Endothelial cell of umbilical vein (primary cell): ENCODE measurements around the gene UQCRH. TPM values are rescaled to one million over a fixed set of nuclear protein-coding genes. Genes with fewer than 3 reads are reported as not detected.
A peak's percentile ranks its signal among the peaks of the same experiment; 100 is the strongest.

Experiments used
- BruUV-seq: library from RNA; stranded (reverse); fragments of 400-500 nt; replicated peaks from 2 replicates; lab custom pipeline; 2021; lab: Mats Ljungman, UMichigan
- CTCF ChIA-PET: fragments of 300-600, 350-600 bp; sonication (Branson Sonifier 250); formaldehyde crosslinking; loops from one replicate; lab custom pipeline; 2021; ENCODE audit warnings: antibody characterized with exemption, inconsistent platforms; lab: Charles Lee
- POLR2A ChIA-PET: fragments of 300-600, 350-600 bp; sonication (Branson Sonifier 250); formaldehyde crosslinking; loops from one replicate; lab custom pipeline; 2021; ENCODE audit warnings: antibody characterized with exemption, inconsistent platforms; lab: Charles Lee
- DNase-seq: peaks from one replicate; pipeline ENCODE4 v3.0.0-alpha.2; 2011; ENCODE audit warnings: low read depth, low spot score
- FAIRE-seq: peaks from 2 replicates; lab custom pipeline; 2011; peaks lifted over from hg19 to GRCh38; lab: Jason Lieb, UNC
- H2AFZ ChIP-seq: 2 replicates; pipeline ENCODE4 v1.6.0; 2012; ENCODE audit warnings: low read depth, low read length, control low read depth, inconsistent platforms
- H3K27ac ChIP-seq: 2 replicates; pipeline ENCODE4 v1.5.1; 2011; ENCODE audit warnings: low read depth, mild to moderate bottlenecking, control low read depth, low read length, moderate library complexity; ENCODE audit not compliant: insufficient read depth
- H3K27me3 ChIP-seq, 2 experiments: 2 replicates each; pipeline versions ENCODE4 v1.6.0 to v1.6.1; 2011; ENCODE audit warnings: low read length in 2 of 2, mixed read lengths in 1 of 2; ENCODE audit not compliant: control insufficient read depth in 2 of 2, insufficient read depth in 2 of 2
- H3K36me3 ChIP-seq, 2 experiments: 2 replicates in 1 of 2; 3 replicates in 1 of 2; pipeline ENCODE4 v1.5.1; 2011; ENCODE audit warnings: low read length in 2 of 2, mild to moderate bottlenecking in 1 of 2, moderate library complexity in 1 of 2; ENCODE audit not compliant: control insufficient read depth in 2 of 2, insufficient read depth in 2 of 2; ENCODE audit errors: extremely low read depth in 1 of 2
- H3K4me1 ChIP-seq: 3 replicates; pipeline ENCODE4 v1.5.1; 2011; ENCODE audit warnings: mild to moderate bottlenecking, low read length; ENCODE audit not compliant: control insufficient read depth, insufficient read depth; ENCODE audit errors: extremely low read depth
- H3K4me2 ChIP-seq: 2 replicates; pipeline ENCODE4 v1.6.1; 2011; ENCODE audit warnings: low read length, control low read depth, mixed read lengths; ENCODE audit not compliant: insufficient read depth
- H3K4me3 ChIP-seq, 3 experiments: fragments of 200-600 bp in 1 of 3; sonication (generic), shearing (Covaris generic) in 1 of 3; replicated peaks in 1 of 3; 2 replicates each; pipeline ENCODE4 v1.5.1; 2011 to 2016; ENCODE audit warnings: control low read depth in 3 of 3, low read length in 3 of 3, mild to moderate bottlenecking in 2 of 3, inconsistent platforms in 1 of 3, low read depth in 1 of 3, moderate library complexity in 1 of 3; ENCODE audit not compliant: insufficient read depth in 1 of 3
- H3K79me2 ChIP-seq: 2 replicates; pipeline ENCODE4 v1.6.0; 2012; ENCODE audit warnings: low read length, inconsistent platforms; ENCODE audit not compliant: control insufficient read depth, insufficient read depth
- H3K9ac ChIP-seq: replicated peaks from 2 replicates; pipeline ENCODE3; 2011; ENCODE audit warnings: low read length, control low read depth; ENCODE audit not compliant: insufficient read depth; ENCODE audit errors: extremely low read depth
- H3K9me1 ChIP-seq: replicated peaks from 3 replicates; pipeline ENCODE4 v1.6.0; 2011; ENCODE audit warnings: mild to moderate bottlenecking, low read length; ENCODE audit not compliant: control insufficient read depth, insufficient read depth; ENCODE audit errors: extremely low read depth
- H3K9me3 ChIP-seq: replicated peaks from 2 replicates; pipeline ENCODE4 v1.5.1; 2012; ENCODE audit warnings: low read length, inconsistent platforms; ENCODE audit not compliant: control insufficient read depth, insufficient read depth
- H4K20me1 ChIP-seq: replicated peaks from 2 replicates; pipeline ENCODE3; 2011; ENCODE audit warnings: mild to moderate bottlenecking, low read length; ENCODE audit not compliant: control insufficient read depth, insufficient read depth; ENCODE audit errors: extremely low read depth
- CTCF ChIP-seq, 2 donors: IDR thresholded peaks; 1 replicate in 1 of 2; 2 replicates in 1 of 2; pipeline ENCODE4 v1.5.1; 2011; ENCODE audit warnings: low read length in 2 of 2, mild to moderate bottlenecking in 2 of 2, moderate library complexity in 2 of 2, control low read depth in 1 of 2, inconsistent platforms in 1 of 2, low read depth in 1 of 2; ENCODE audit not compliant: insufficient read depth in 1 of 2; ENCODE audit errors: extremely low read depth in 1 of 2
- EZH2 ChIP-seq: IDR thresholded peaks from 2 replicates; pipeline ENCODE4 v1.6.1; 2012; ENCODE audit warnings: borderline replicate concordance, low read depth, mild to moderate bottlenecking, moderate library complexity, low read length, inconsistent platforms; ENCODE audit not compliant: severe bottlenecking
- FOS ChIP-seq: IDR thresholded peaks from 2 replicates; pipeline ENCODE4 v1.6.1; 2011; ENCODE audit warnings: mild to moderate bottlenecking, low read length, moderate library complexity, borderline replicate concordance; ENCODE audit not compliant: insufficient read depth
- GATA2 ChIP-seq: IDR thresholded peaks from 2 replicates; pipeline ENCODE4 v1.7.0; 2011; ENCODE audit warnings: low read depth, mild to moderate bottlenecking, moderate library complexity, mixed read lengths, low read length; ENCODE audit not compliant: insufficient read length, insufficient read depth
- JUN ChIP-seq: IDR thresholded peaks from 2 replicates; pipeline ENCODE4 v1.6.1; 2011; ENCODE audit warnings: borderline replicate concordance, low read depth; ENCODE audit not compliant: insufficient read length, insufficient read depth
- MAX ChIP-seq: IDR thresholded peaks from 2 replicates; pipeline ENCODE4 v1.6.1; 2011; ENCODE audit not compliant: insufficient read depth, insufficient read length
- MYC ChIP-seq: IDR thresholded peaks from one replicate; pipeline ENCODE4 v1.6.1; 2011; ENCODE audit warnings: mild to moderate bottlenecking, low read depth, low read length
- POLR2A ChIP-seq: IDR thresholded peaks from 2 replicates; pipeline ENCODE4 v1.6.1; 2012; ENCODE audit warnings: low read depth, mild to moderate bottlenecking, control low read depth, low read length
- POLR2AphosphoS5 ChIP-seq: IDR thresholded peaks from 2 replicates; pipeline ENCODE4 v1.6.1; 2012; ENCODE audit warnings: low read depth, mild to moderate bottlenecking, control low read depth, low read length, moderate library complexity; ENCODE audit not compliant: insufficient read depth
- dilution Hi-C: fragments of 300-500 bp; cut with MboI; formaldehyde crosslinking; loops from one replicate; pipeline ENCODE4 v1.15.0; 2019; ENCODE audit warnings: low sequenced_read_pairs; ENCODE audit not compliant: extremely low pct_ligation_motif_present
- intact Hi-C: fragments of 100-400 bp; cut with micrococcal nuclease; formaldehyde crosslinking; loops from one replicate; pipeline ENCODE4 v1.10.0; 2022
- polyA plus RNA-seq, 4 experiments: library from polyadenylated mRNA; depleted of rRNA in 3 of 4; stranded (reverse) in 3 of 4; unstranded in 1 of 4; fragments of >200 nt; gene quantifications; 2 replicates each; pipeline versions ENCODE4 v1.2.1 to v1.2.3, GENCODE V29; 2011 to 2012; ENCODE audit warnings: missing spikeins in 1 of 4
- total RNA-seq: library from RNA; stranded (reverse); gene quantifications from 2 replicates; pipeline ENCODE4 v1.2.3, GENCODE V29; 2021

Gene UQCRH
- total and polyA plus RNA-seq, 2 donors (not counting 3 experiments of a cell fraction or from before 2014, with no cell fraction given), result 253 to 527 TPM

- Histone ChIP-seq H2AFZ (peak overlapping the region; percentile 50), H3K4me2 (peak overlapping the region; percentile 94), H3K4me3 (peak overlapping the region; percentile 73 to 94 (median 84)), H3K79me2 (peaks cover 83% of the 10 kb centered on the region), H3K9me3 (no peaks in the 10 kb centered on the region), H3K9me1 (no peaks in the 10 kb centered on the region), H3K4me1 (peaks cover 20% of the 10 kb centered on the region), H4K20me1 (no peaks in the 10 kb centered on the region), H3K36me3 (peaks cover 6 to 7% of the 10 kb centered on the region in 2 experiments), H3K27me3 (no peaks in the 10 kb centered on the region), H3K27ac (peak overlapping the region; percentile 81), H3K9ac (peak overlapping the region; percentile 97)
- ChIA-PET CTCF (interaction anchor here (1.0 to 1.6 kb wide), 2 partner anchors 33 to 57 kb away, joined by 4 to 5 read pairs; no protein-coding TSS in a partner anchor), POLR2A (no interaction called here)
- no peak for TF ChIP-seq JUN
- no peak for TF ChIP-seq FOS
- TF ChIP-seq EZH2, result no peak
- TF ChIP-seq POLR2A, result peak; percentile 17
- TF ChIP-seq CTCF (IDR thresholded peaks at IDR 0.05; ENCODE audit: extremely low read depth in 1 of 2, insufficient read depth in 1 of 2, low read depth in 1 of 2, low read length in 2 of 2), result peak in 1 of 2 donors; percentile 35
- no peak for TF ChIP-seq GATA2
- no peak for TF ChIP-seq MYC
- TF ChIP-seq POLR2AphosphoS5, result peak; percentile 11
- TF ChIP-seq MAX, result no peak
- DNase-seq (peak; percentile 65), FAIRE-seq (no peak)
- dilution Hi-C loops, result no loop called here
- BruUV-seq, result no TSS peak
- intact Hi-C loops, result loop anchor here (2.0 to 5.0 kb wide), 2 partner anchors 55 to 170 kb away; partner anchors contain the start of genes PIK3R3 and RAD54L
These were observed 1.5 kb upstream of the UQCRH start for GRCh38 chr1:46301808-46302640.
